ENCODE data around the gene RGL1. TPM values are rescaled to one million over a fixed set of nuclear protein-coding genes. Genes with fewer than 3 reads are reported as not detected.
A peak's percentile ranks its signal among the peaks of the same experiment; 100 is the strongest.

RGL1 gene
- total RNA-seq, 1 donor from 2014 or later = 68.1 TPM

DNA sequence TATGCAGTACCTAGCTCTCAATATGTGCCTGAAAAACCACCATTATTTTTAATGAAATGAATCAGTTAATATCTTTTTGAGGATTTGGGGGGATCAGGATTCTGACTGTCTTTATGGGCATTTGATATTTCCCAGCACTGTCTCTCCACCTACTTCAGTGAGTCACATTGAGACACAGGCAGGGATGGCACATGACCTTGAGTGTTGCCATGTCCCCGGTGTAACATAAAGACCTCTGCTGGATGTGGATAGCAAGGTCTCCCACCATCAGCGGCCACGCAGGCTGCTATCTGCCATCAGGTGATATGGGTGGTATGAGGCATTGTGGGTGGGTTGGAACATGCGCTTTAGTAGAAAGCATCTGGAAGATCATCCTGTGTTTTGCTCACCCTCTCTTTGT lies 103.2 kb downstream of the RGL1 start:
- TF ChIP-seq, protein P1, sequence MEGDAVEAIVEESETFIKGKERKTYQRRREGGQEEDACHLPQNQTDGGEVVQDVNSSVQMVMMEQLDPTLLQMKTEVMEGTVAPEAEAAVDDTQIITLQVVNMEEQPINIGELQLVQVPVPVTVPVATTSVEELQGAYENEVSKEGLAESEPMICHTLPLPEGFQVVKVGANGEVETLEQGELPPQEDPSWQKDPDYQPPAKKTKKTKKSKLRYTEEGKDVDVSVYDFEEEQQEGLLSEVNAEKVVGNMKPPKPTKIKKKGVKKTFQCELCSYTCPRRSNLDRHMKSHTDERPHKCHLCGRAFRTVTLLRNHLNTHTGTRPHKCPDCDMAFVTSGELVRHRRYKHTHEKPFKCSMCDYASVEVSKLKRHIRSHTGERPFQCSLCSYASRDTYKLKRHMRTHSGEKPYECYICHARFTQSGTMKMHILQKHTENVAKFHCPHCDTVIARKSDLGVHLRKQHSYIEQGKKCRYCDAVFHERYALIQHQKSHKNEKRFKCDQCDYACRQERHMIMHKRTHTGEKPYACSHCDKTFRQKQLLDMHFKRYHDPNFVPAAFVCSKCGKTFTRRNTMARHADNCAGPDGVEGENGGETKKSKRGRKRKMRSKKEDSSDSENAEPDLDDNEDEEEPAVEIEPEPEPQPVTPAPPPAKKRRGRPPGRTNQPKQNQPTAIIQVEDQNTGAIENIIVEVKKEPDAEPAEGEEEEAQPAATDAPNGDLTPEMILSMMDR (IDR thresholded peaks at IDR 0.05) = no peak
- Mint-ChIP-seq H3K4me1 (ENCODE audit: unreplicated experiment) (no peaks in the 10 kb centered on the region), H3K9me3 (ENCODE audit: unreplicated experiment) (no peaks in the 10 kb centered on the region), H3K4me3 (ENCODE audit: unreplicated experiment) (no peak overlapping the region), H3K36me3 (ENCODE audit: unreplicated experiment) (peaks cover 77% of the 10 kb centered on the region), H3K27ac (ENCODE audit: unreplicated experiment) (no peak overlapping the region), H3K27me3 (ENCODE audit: unreplicated experiment) (no peaks in the 10 kb centered on the region)
- DNase-seq (ENCODE audit: extremely low spot score, unreplicated experiment) = no peak

DNA sequence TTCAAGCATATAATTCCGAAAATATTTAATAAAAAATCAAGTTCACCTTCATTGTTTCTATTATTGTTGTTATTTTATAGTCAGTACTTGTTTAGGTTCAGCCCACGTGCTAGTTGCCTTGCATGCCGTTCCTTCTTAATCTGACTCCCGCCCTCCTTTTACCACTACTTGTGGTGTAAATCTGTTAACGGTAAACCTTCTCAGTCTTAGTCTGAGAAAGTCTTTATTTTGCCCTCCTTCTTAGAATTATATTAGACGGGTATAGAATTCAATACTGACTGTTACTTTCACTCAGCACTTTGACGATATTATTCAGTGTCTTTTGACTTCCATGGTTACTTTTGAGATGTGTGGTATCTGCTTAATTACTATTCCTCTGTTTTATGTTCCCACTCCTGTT lies 104.8 kb downstream of the RGL1 start:
- peaks cover 80% of the 10 kb centered on the region for H3K36me3 Mint-ChIP-seq (ENCODE audit: unreplicated experiment)
- H3K27me3 Mint-ChIP-seq (ENCODE audit: unreplicated experiment) = no peaks in the 10 kb centered on the region
- TF ChIP-seq, protein P1 (IDR thresholded peaks at IDR 0.05) = no peak
- peak overlapping the region; percentile 59 for H3K27ac Mint-ChIP-seq (ENCODE audit: unreplicated experiment)
- no peak for DNase-seq (ENCODE audit: extremely low spot score, unreplicated experiment)
- H3K4me3 Mint-ChIP-seq (ENCODE audit: unreplicated experiment) = no peak overlapping the region
- H3K9me3 Mint-ChIP-seq (ENCODE audit: unreplicated experiment) = no peaks in the 10 kb centered on the region
- peaks cover 12% of the 10 kb centered on the region for H3K4me1 Mint-ChIP-seq (ENCODE audit: unreplicated experiment)

DNA sequence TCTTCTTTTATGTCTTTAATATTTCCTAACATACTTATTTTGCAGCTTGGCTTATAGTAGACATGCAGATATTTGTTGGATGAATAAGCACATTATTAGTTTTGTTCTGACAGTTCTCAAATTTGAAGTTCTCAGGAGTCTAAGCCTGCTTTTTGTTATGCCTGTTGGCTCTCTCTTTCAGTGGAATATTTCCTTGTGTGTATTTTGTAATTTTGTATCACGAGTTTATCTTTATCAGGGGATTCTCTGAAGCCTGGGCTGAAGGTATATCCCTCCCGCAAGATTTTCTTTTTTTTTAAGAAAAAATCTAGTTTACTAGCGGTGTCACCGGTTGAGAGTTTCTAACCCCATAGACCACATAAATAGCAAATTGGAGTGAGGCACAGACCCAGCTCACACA lies 105.9 kb downstream of the RGL1 start:
- Mint-ChIP-seq H3K4me1 (ENCODE audit: unreplicated experiment) (peaks cover 21% of the 10 kb centered on the region), H3K27me3 (ENCODE audit: unreplicated experiment) (no peaks in the 10 kb centered on the region), H3K4me3 (ENCODE audit: unreplicated experiment) (no peak overlapping the region), H3K9me3 (ENCODE audit: unreplicated experiment) (no peaks in the 10 kb centered on the region), H3K27ac (ENCODE audit: unreplicated experiment) (peak overlapping the region; percentile 11), H3K36me3 (ENCODE audit: unreplicated experiment) (peaks cover 73% of the 10 kb centered on the region)
- TF ChIP-seq, protein P1 (IDR thresholded peaks at IDR 0.05) = no peak
- DNase-seq (ENCODE audit: extremely low spot score, unreplicated experiment) = no peak

GRCh38 chr1:183911285-183911684 lies 106.4 kb downstream of the RGL1 start:
- peaks cover 74% of the 10 kb centered on the region for H3K36me3 Mint-ChIP-seq (ENCODE audit: unreplicated experiment)
- TF ChIP-seq, protein P1 (IDR thresholded peaks at IDR 0.05) = no peak
- no peak overlapping the region for H3K4me3 Mint-ChIP-seq (ENCODE audit: unreplicated experiment)
- no peaks in the 10 kb centered on the region for H3K27me3 Mint-ChIP-seq (ENCODE audit: unreplicated experiment)
- peaks cover 26% of the 10 kb centered on the region for H3K4me1 Mint-ChIP-seq (ENCODE audit: unreplicated experiment)
- no peak overlapping the region for H3K27ac Mint-ChIP-seq (ENCODE audit: unreplicated experiment)
- no peaks in the 10 kb centered on the region for H3K9me3 Mint-ChIP-seq (ENCODE audit: unreplicated experiment)
- no peak for DNase-seq (ENCODE audit: extremely low spot score, unreplicated experiment)

GRCh38 chr1:183912265-183912886 lies 107.5 kb downstream of the RGL1 start:
- Mint-ChIP-seq H3K9me3 (ENCODE audit: unreplicated experiment) (no peaks in the 10 kb centered on the region), H3K27ac (ENCODE audit: unreplicated experiment) (no peak overlapping the region), H3K36me3 (ENCODE audit: unreplicated experiment) (peaks cover 66% of the 10 kb centered on the region), H3K4me3 (ENCODE audit: unreplicated experiment) (no peak overlapping the region), H3K4me1 (ENCODE audit: unreplicated experiment) (peaks cover 28% of the 10 kb centered on the region), H3K27me3 (ENCODE audit: unreplicated experiment) (no peaks in the 10 kb centered on the region)
- TF ChIP-seq, protein P1 (IDR thresholded peaks at IDR 0.05) = no peak
- DNase-seq (ENCODE audit: extremely low spot score, unreplicated experiment) = no peak

All from osteocyte (in vitro differentiated cells).